ENCODE results near the gene COL5A1. TPM values are rescaled to one million over a fixed set of nuclear protein-coding genes. Genes with fewer than 3 reads are reported as not detected.

COL5A1 gene
- total RNA-seq, 1 donor from 2014 or later: 87.7 TPM

GRCh38 chr9:134757216-134757975 lies 115.8 kb downstream of the COL5A1 start:
- H3K4me3 ChIP-seq (ENCODE audit: low read depth, low read length): no peak overlapping the region
- DNase-seq (ENCODE audit: low read depth): no peak
- no peaks in the 10 kb centered on the region for H3K36me3 ChIP-seq (ENCODE audit: control insufficient read depth, insufficient read depth, low read length)
- no peak for TF ChIP-seq CTCF (IDR thresholded peaks at IDR 0.05; ENCODE audit: insufficient read depth, low read length, poor library complexity, severe bottlenecking)
- H3K27me3 ChIP-seq (ENCODE audit: control insufficient read depth, insufficient read depth, low read length): no peaks in the 10 kb centered on the region

GRCh38 chr9:134758949-134759607 lies 117.5 kb downstream of the COL5A1 start:
- no peak for DNase-seq (ENCODE audit: low read depth)
- Histone ChIP-seq H3K36me3 (ENCODE audit: control insufficient read depth, insufficient read depth, low read length) (no peaks in the 10 kb centered on the region), H3K4me3 (ENCODE audit: low read depth, low read length) (no peak overlapping the region), H3K27me3 (ENCODE audit: control insufficient read depth, insufficient read depth, low read length) (no peaks in the 10 kb centered on the region)
- TF ChIP-seq CTCF (IDR thresholded peaks at IDR 0.05; ENCODE audit: insufficient read depth, low read length, poor library complexity, severe bottlenecking): no peak

GRCh38 chr9:134759913-134760312 lies 118.3 kb downstream of the COL5A1 start:
- Histone ChIP-seq H3K36me3 (ENCODE audit: control insufficient read depth, insufficient read depth, low read length) (no peaks in the 10 kb centered on the region), H3K4me3 (ENCODE audit: low read depth, low read length) (no peak overlapping the region), H3K27me3 (ENCODE audit: control insufficient read depth, insufficient read depth, low read length) (no peaks in the 10 kb centered on the region)
- TF ChIP-seq CTCF (IDR thresholded peaks at IDR 0.05; ENCODE audit: insufficient read depth, low read length, poor library complexity, severe bottlenecking): no peak
- no peak for DNase-seq (ENCODE audit: low read depth)

- no peak for DNase-seq (ENCODE audit: low read depth)
- Histone ChIP-seq H3K27me3 (ENCODE audit: control insufficient read depth, insufficient read depth, low read length) (no peaks in the 10 kb centered on the region), H3K4me3 (ENCODE audit: low read depth, low read length) (no peak overlapping the region), H3K36me3 (ENCODE audit: control insufficient read depth, insufficient read depth, low read length) (no peaks in the 10 kb centered on the region)
- no peak for TF ChIP-seq CTCF (IDR thresholded peaks at IDR 0.05; ENCODE audit: insufficient read depth, low read length, poor library complexity, severe bottlenecking)
Measured at GRCh38 chr9:134760750-134761420, 119.3 kb downstream of the COL5A1 start.

- Histone ChIP-seq H3K4me3 (ENCODE audit: low read depth, low read length) (no peak overlapping the region), H3K36me3 (ENCODE audit: control insufficient read depth, insufficient read depth, low read length) (no peaks in the 10 kb centered on the region), H3K27me3 (ENCODE audit: control insufficient read depth, insufficient read depth, low read length) (no peaks in the 10 kb centered on the region)
- no peak for TF ChIP-seq CTCF (IDR thresholded peaks at IDR 0.05; ENCODE audit: insufficient read depth, low read length, poor library complexity, severe bottlenecking)
- DNase-seq (ENCODE audit: low read depth): no peak
Measured at GRCh38 chr9:134764473-134765269, 123.1 kb downstream of the COL5A1 start.

Measured in kidney epithelial cell (primary cell).